ENCODE results near the gene JAK2.
"Not testable (repeated sequence)": the region's sequence is repeated elsewhere in the genome, so short reads cannot be mapped to it uniquely, and the experiment has no call there.

The JAK2 gene

GRCh38 chr9:4980086-4980727 is 4.9 kb upstream of the JAK2 start:
- no peak for DNase-seq (ENCODE audit: low spot score)

DNA sequence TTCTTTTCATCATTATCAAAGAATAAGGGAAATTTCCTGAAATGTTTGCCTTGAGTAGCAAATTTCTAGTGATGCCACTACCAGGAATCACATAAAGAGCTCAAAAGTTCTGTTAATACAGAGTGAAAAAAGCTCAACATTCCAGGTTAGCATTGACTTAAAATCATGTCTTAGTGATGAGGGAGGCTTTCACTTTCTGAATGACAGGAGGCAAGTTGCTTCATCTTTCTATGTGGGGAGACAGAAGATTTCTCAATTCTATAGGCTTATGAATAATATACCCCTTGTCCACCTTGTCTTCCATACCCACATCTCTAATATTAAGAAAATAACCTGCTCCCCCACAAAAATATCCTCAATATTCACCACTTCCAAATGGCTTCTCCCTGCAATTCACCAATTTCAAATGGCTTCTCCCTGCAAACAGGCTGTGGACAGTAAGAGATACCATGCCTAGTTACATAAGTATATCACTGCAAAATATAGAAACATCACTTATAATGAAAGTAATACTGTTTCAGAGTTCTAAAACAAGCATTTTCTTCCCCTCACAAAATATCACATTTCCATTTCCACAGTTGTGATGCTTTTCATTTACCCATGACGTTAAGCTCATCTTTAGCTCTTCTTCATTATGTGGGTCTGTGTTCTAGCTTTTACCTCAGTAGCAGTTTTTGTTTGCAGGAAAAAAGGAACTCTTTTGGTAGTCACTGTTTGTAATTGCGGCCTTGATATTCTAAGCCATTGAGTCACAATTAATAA is 2.2 kb upstream of the JAK2 start:
- no peak for DNase-seq (ENCODE audit: low spot score)

- peak; percentile 24 for DNase-seq (ENCODE audit: low spot score)
Observed at GRCh38 chr9:4983601-4984165, 1.4 kb upstream of the JAK2 start.

- no peak for DNase-seq (ENCODE audit: low spot score)
Observed at GRCh38 chr9:4984171-4984620, 876 bp upstream of the JAK2 start.

DNA sequence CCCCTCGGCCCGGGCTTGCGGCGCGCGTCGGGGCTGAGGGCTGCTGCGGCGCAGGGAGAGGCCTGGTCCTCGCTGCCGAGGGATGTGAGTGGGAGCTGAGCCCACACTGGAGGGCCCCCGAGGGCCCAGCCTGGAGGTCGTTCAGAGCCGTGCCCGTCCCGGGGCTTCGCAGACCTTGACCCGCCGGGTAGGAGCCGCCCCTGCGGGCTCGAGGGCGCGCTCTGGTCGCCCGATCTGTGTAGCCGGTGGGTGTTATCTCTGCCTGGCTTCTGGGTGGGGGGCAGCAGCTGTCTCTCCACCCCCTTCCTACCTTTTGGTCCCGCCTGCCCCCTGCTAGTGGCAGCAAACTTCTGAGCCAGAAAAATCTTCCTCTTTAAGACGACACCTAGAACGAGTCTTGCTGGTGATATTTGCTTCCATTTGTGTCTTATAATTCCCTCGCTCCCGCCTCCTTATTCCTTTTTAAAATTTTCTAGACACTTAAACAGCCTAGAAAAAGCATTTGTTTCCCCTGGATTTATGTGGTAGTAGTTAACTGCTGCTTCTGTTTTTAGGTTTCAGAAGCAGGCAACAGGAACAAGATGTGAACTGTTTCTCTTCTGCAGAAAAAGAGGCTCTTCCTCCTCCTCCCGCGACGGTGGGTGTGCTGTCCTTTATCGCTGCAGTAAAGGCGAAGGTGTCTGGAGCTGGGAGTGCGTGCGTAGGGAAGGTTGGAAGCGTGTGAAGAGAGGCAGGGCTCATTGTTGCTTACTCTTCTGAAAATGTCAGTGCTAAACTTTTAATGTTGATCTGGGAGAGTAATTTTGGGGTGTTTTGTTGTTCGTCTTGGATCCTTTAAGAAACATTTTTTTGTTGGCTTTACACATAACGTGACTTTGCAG is 554 bp downstream of the JAK2 start:
- peak; percentile 77 for DNase-seq (ENCODE audit: low spot score)

DNA sequence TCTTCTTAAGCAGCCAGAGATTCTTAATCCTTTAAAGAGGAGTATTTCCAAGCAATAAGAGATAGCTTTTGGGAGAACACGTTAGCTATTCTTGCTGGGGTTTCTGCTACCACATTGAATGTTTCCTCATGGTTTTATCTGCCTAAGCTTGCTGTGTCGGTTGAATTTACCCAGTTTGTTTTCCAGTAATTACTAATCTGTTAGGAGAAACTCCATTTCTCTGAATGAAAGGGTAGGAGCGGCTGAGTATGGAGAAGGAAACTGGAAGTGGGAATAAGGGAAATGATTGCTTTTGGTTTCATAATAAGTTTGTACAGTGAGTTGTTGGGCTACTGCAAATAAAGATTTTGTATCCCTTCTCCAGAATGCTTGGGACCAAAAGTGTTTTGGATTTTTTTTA is 1.2 kb downstream of the JAK2 start:
- no peak for DNase-seq (ENCODE audit: low spot score)

GRCh38 chr9:4986783-4987182 is 1.7 kb downstream of the JAK2 start:
- peak; percentile 65 for DNase-seq (ENCODE audit: low spot score)

GRCh38 chr9:4987961-4988421 is 2.9 kb downstream of the JAK2 start:
- DNase-seq (ENCODE audit: low spot score) = peak; percentile 83

DNA sequence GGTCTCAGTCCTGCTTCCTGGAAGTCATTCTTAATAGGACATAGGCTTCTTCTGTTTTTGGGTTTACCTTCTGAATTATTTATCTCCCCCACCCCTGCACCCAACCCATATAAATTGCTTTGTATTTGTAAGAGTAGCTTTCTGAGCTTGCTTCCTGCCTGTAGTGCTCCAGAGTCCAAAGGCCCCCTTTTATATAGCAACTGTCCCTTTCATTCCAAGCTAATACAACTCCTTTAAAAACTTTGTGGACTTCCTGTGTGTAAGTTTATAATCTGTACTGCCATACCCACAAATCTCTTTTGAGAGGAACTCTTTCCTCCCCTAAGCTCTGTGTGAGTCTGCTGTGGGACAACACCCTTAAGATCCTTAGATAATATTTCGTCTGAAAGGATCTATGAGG is 7.8 kb downstream of the JAK2 start:
- DNase-seq (ENCODE audit: low spot score) = no peak

GRCh38 chr9:4994166-4994890 is 9.3 kb downstream of the JAK2 start:
- no peak for DNase-seq (ENCODE audit: low spot score)

DNA sequence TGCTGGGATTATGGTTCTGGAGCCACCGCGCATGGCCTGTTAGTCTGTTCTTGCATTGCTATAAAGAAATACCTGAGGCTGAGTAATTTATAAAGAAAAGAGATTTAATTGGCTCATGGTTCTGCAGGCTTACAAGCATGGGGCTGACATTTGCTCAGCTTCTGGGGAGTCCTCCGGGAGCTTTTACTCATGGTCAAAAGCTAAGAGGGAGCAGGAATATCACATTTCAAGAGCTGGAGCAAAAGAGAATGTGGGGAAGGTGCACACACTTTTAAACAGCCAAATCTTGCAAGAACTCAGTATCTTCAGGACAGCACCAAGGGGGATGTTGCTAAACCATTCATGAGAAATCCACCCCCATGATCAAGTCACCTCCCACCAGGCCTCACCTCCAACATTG is 12.1 kb downstream of the JAK2 start:
- no peak for DNase-seq (ENCODE audit: low spot score)

GRCh38 chr9:4997631-4998030 is 12.6 kb downstream of the JAK2 start:
- DNase-seq (ENCODE audit: low spot score) = no peak

- DNase-seq (ENCODE audit: low spot score) = no peak
Observed at GRCh38 chr9:5002811-5003210, 17.7 kb downstream of the JAK2 start.

GRCh38 chr9:5004481-5004880 is 19.4 kb downstream of the JAK2 start:
- no peak for DNase-seq (ENCODE audit: low spot score)

- DNase-seq (ENCODE audit: low spot score) = no peak
Observed at GRCh38 chr9:5008202-5008601, 23.1 kb downstream of the JAK2 start.

- DNase-seq (ENCODE audit: low spot score) = no peak
Observed at GRCh38 chr9:5013374-5013773, 28.3 kb downstream of the JAK2 start.

- no peak for DNase-seq (ENCODE audit: low spot score)
Observed at GRCh38 chr9:5015934-5016333, 30.9 kb downstream of the JAK2 start.

- DNase-seq (ENCODE audit: low spot score) = no peak
Observed at GRCh38 chr9:5025416-5025815, 40.3 kb downstream of the JAK2 start.

DNA sequence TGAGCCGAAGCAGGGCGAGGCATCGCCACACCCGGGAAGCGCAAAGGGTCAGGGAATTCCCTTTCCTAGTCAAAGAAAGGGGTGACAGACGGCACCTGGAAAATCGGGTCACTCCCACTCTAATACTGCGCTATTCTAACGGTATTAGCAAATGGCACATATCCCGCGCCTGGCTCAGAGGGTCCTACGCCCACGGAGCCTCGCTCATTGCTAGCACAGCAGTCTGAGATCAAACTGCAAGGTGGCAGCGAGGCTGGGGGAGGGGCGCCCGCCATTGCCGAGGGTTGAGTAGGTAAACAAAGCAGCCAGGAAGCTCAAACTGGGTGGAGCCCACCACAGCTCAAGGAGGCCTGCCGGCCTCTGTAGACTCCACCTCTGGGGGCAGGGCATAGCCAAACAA is 46.9 kb downstream of the JAK2 start:
- not testable (repeated sequence) for DNase-seq (ENCODE audit: low spot score)

- no peak for DNase-seq (ENCODE audit: low spot score)
Observed at GRCh38 chr9:5040730-5041389, 55.8 kb downstream of the JAK2 start.
